Neural progenitor cell (in vitro differentiated cells): ENCODE measurements around the gene IGSF21.

Experiments used
- CTCF ChIP-seq: fragments of 200-600 bp; sonication (generic); IDR thresholded peaks from 2 replicates; pipeline ENCODE4 v1.5.1; 2017; ENCODE audit warnings: antibody characterized with exemption, mild to moderate bottlenecking
- EZH2phosphoT487 ChIP-seq: fragments of 200-600 bp; sonication (generic); IDR thresholded peaks from 2 replicates; pipeline ENCODE4 v1.6.1; 2017; ENCODE audit warnings: antibody characterized with exemption

GRCh38 chr1:18104546-18105100 lies 3.0 kb upstream of the IGSF21 start:
- TF ChIP-seq CTCF (peak; percentile 13), EZH2phosphoT487 (no peak)
